H1 (cell line): ENCODE results near the gene VSX1. TPM values are rescaled to one million over a fixed set of nuclear protein-coding genes. Genes with fewer than 3 reads are reported as not detected.

Experiments
- CTCF ChIA-PET: fragments of 300-600 bp; sonication (Branson Sonifier 250); formaldehyde crosslinking; loops from one replicate; lab custom pipeline; 2021; ENCODE audit not compliant: partially characterized antibody; lab: Charles Lee
- POLR2A ChIA-PET: fragments of 300-600 bp; sonication (Branson Sonifier 250); formaldehyde crosslinking; loops from one replicate; lab custom pipeline; 2021; ENCODE audit warnings: inconsistent platforms; ENCODE audit not compliant: partially characterized antibody; lab: Charles Lee
- DNase-seq, 2 experiments: peaks; one replicate each; pipeline versions ENCODE4 v3.0.0 to v3.0.0-alpha.2; 2010 to 2022; ENCODE audit warnings: low spot score in 2 of 2, low read depth in 1 of 2, mixed read lengths in 1 of 2
- FAIRE-seq: peaks from 2 replicates; lab custom pipeline; 2011; peaks lifted over from hg19 to GRCh38; lab: Jason Lieb, UNC
- H2AFZ ChIP-seq: 2 replicates; pipeline ENCODE4 v1.8.1; 2012; ENCODE audit warnings: low read length, inconsistent platforms
- H2AK5ac ChIP-seq: 2 replicates; pipeline ENCODE4 v1.6.1; 2013; ENCODE audit warnings: low read depth, low read length
- H2BK120ac ChIP-seq: replicated peaks from 2 replicates; pipeline ENCODE3; 2013; ENCODE audit warnings: low read depth, low read length, inconsistent platforms
- H2BK12ac ChIP-seq: 2 replicates; pipeline ENCODE4 v1.6.1; 2013; ENCODE audit warnings: low read depth, low read length
- H2BK15ac ChIP-seq: 2 replicates; pipeline ENCODE4 v1.6.1; 2013; ENCODE audit warnings: low read length
- H2BK20ac ChIP-seq: 2 replicates; pipeline ENCODE4 v1.6.1; 2013; ENCODE audit warnings: low read length
- H2BK5ac ChIP-seq: 2 replicates; pipeline ENCODE4 v1.6.1; 2013; ENCODE audit warnings: low read depth, low read length
- H3K14ac ChIP-seq: 2 replicates; pipeline ENCODE4 v1.6.1; 2013; ENCODE audit warnings: inconsistent platforms; ENCODE audit not compliant: insufficient read length
- H3K18ac ChIP-seq: 2 replicates; pipeline ENCODE4 v1.6.1; 2013; ENCODE audit warnings: low read length; ENCODE audit errors: extremely low read depth
- H3K23ac ChIP-seq: 2 replicates; pipeline ENCODE4 v1.6.1; 2013; ENCODE audit warnings: inconsistent platforms; ENCODE audit not compliant: insufficient read length
- H3K23me2 ChIP-seq: 2 replicates; pipeline ENCODE4 v1.6.1; 2013; ENCODE audit warnings: low read depth, low read length
- H3K27ac ChIP-seq: 2 replicates; pipeline ENCODE4 v1.6.1; 2011; ENCODE audit warnings: low read depth, low read length, inconsistent platforms
- H3K27me3 ChIP-seq, 4 experiments: replicated peaks in 1 of 4; 1 replicate in 1 of 4; 2 replicates in 3 of 4; pipeline versions ENCODE4 v1.6.1 to v1.8.1; 2011 to 2013; ENCODE audit warnings: low read length in 3 of 4, mild to moderate bottlenecking in 3 of 4, inconsistent platforms in 2 of 4, mixed read lengths in 2 of 4, moderate library complexity in 1 of 4; ENCODE audit not compliant: control insufficient read depth in 3 of 4, insufficient read depth in 3 of 4; ENCODE audit errors: extremely low read depth in 1 of 4
- H3K36me3 ChIP-seq, 4 experiments: 2 replicates each; pipeline versions ENCODE4 v1.6.1 to v1.8.1; 2011 to 2013; ENCODE audit warnings: mild to moderate bottlenecking in 4 of 4, low read length in 3 of 4, moderate library complexity in 2 of 4, control low read depth in 1 of 4, inconsistent platforms in 1 of 4; ENCODE audit not compliant: insufficient read depth in 4 of 4, control insufficient read depth in 2 of 4
- H3K4ac ChIP-seq: replicated peaks from 2 replicates; pipeline ENCODE3; 2013; ENCODE audit warnings: low read length, low read depth, mixed read lengths, inconsistent platforms; ENCODE audit not compliant: insufficient read length
- H3K4me1 ChIP-seq, 4 experiments: replicated peaks in 1 of 4; 1 replicate in 1 of 4; 2 replicates in 3 of 4; pipeline versions ENCODE4 v1.6.1 to v1.8.1; 2011 to 2013; ENCODE audit warnings: low read length in 3 of 4, inconsistent platforms in 2 of 4, mixed read lengths in 1 of 4; ENCODE audit not compliant: insufficient read depth in 4 of 4, control insufficient read depth in 3 of 4
- H3K4me2 ChIP-seq, 2 experiments: 2 replicates each; pipeline versions ENCODE4 v1.6.1 to v1.8.1; 2011 to 2013; ENCODE audit warnings: low read depth in 2 of 2, low read length in 2 of 2, control low read depth in 1 of 2, inconsistent platforms in 1 of 2, mild to moderate bottlenecking in 1 of 2; ENCODE audit not compliant: insufficient read depth in 1 of 2
- H3K4me3 ChIP-seq, 4 experiments: fragments of 200-600, 300-600 bp in 1 of 4; sonication (generic), shearing (Covaris generic), sonication (Bioruptor Twin) in 1 of 4; 2 replicates each; pipeline versions ENCODE4 v1.5.1 to v1.8.1; 2011 to 2016; ENCODE audit warnings: low read length in 4 of 4, low read depth in 3 of 4, control low read depth in 2 of 4, inconsistent platforms in 2 of 4, mild to moderate bottlenecking in 2 of 4, mixed read lengths in 1 of 4, moderate library complexity in 1 of 4; ENCODE audit not compliant: insufficient read depth in 2 of 4; ENCODE audit errors: extremely low read depth in 1 of 4
- H3K56ac ChIP-seq: replicated peaks from 2 replicates; pipeline ENCODE3; 2013; ENCODE audit warnings: low read depth, mild to moderate bottlenecking, mixed read lengths, low read length, inconsistent platforms; ENCODE audit not compliant: insufficient read length
- H3K79me1 ChIP-seq: 2 replicates; pipeline ENCODE4 v1.6.1; 2013; ENCODE audit warnings: low read depth, low read length, control low read depth
- H3K79me2 ChIP-seq, 2 experiments: 2 replicates each; pipeline versions ENCODE4 v1.6.1 to v1.8.1; 2012 to 2013; ENCODE audit warnings: low read length in 2 of 2, mild to moderate bottlenecking in 2 of 2, inconsistent platforms in 1 of 2; ENCODE audit not compliant: insufficient read depth in 2 of 2, control insufficient read depth in 1 of 2
- H3K9ac ChIP-seq, 4 experiments: replicated peaks in 1 of 4; 1 replicate in 1 of 4; 2 replicates in 3 of 4; pipeline versions ENCODE4 v1.6.1 to v1.8.1; 2011 to 2013; ENCODE audit warnings: low read depth in 3 of 4, low read length in 3 of 4, control low read depth in 2 of 4, mild to moderate bottlenecking in 2 of 4, moderate library complexity in 2 of 4, inconsistent platforms in 1 of 4; ENCODE audit errors: extremely low read depth in 1 of 4
- H3K9me3 ChIP-seq, 2 experiments: 2 replicates each; pipeline versions ENCODE4 v1.6.1 to v1.8.1; 2012 to 2013; ENCODE audit warnings: mild to moderate bottlenecking in 2 of 2, moderate library complexity in 2 of 2, control low read depth in 1 of 2, inconsistent platforms in 1 of 2, low read depth in 1 of 2, low read length in 1 of 2, mixed read lengths in 1 of 2; ENCODE audit not compliant: insufficient read depth in 2 of 2
- H4K20me1 ChIP-seq, 2 experiments: replicated peaks in 1 of 2; 2 replicates each; pipeline versions ENCODE3 to v1.8.1; 2011 to 2013; ENCODE audit warnings: inconsistent platforms in 2 of 2, low read length in 2 of 2, mild to moderate bottlenecking in 1 of 2; ENCODE audit not compliant: insufficient read depth in 2 of 2, control insufficient read depth in 1 of 2
- H4K5ac ChIP-seq: 2 replicates; pipeline ENCODE4 v1.6.1; 2013; ENCODE audit warnings: low read length, low read depth, mixed read lengths, inconsistent platforms; ENCODE audit not compliant: insufficient read length
- H4K8ac ChIP-seq: 2 replicates; pipeline ENCODE4 v1.8.0; 2013; ENCODE audit warnings: mild to moderate bottlenecking, moderate library complexity, low read length, inconsistent platforms; ENCODE audit not compliant: insufficient read depth; ENCODE audit errors: extremely low read depth
- H4K91ac ChIP-seq: replicated peaks from 2 replicates; pipeline ENCODE3; 2013; ENCODE audit warnings: low read length, mixed read lengths, inconsistent platforms; ENCODE audit not compliant: insufficient read length
- ASH2L ChIP-seq: fragments of 200-600, 300-600 bp; sonication (generic); IDR thresholded peaks from one replicate; pipeline ENCODE4 v1.7.1; 2017; ENCODE audit warnings: low read length
- EZH2 ChIP-seq: fragments of 200-600 bp; sonication (generic); IDR thresholded peaks from 2 replicates; pipeline ENCODE4 v1.7.1; 2012; ENCODE audit warnings: low read depth, mild to moderate bottlenecking, moderate library complexity, low read length, inconsistent platforms; ENCODE audit not compliant: severe bottlenecking
- GABPA ChIP-seq: IDR thresholded peaks from 2 replicates; pipeline ENCODE4 v1.6.1; 2011; ENCODE audit warnings: mild to moderate bottlenecking, low read length, moderate library complexity, borderline replicate concordance; ENCODE audit not compliant: insufficient read depth
- GTF2F1 ChIP-seq: IDR thresholded peaks from 2 replicates; pipeline ENCODE4 v1.6.1; 2012; ENCODE audit warnings: low read depth, low read length, improper control_type of control experiment, borderline replicate concordance
- JUND ChIP-seq: IDR thresholded peaks from 2 replicates; pipeline ENCODE4 v1.6.1; 2011; ENCODE audit warnings: mild to moderate bottlenecking, improper control_type of control experiment, low read length
- KDM5A ChIP-seq: fragments of 200-600 bp; IDR thresholded peaks from 2 replicates; pipeline ENCODE4 v1.7.1; 2012; ENCODE audit warnings: mild to moderate bottlenecking, low read length, inconsistent platforms, mixed read lengths
- MAFK ChIP-seq: IDR thresholded peaks from 2 replicates; pipeline ENCODE4 v1.6.1; 2012; ENCODE audit warnings: low read depth, mild to moderate bottlenecking, improper control_type of control experiment, low read length
- RNF2 ChIP-seq: fragments of 200-900, 300-1000 bp; sonication (generic); IDR thresholded peaks from 2 replicates; pipeline ENCODE4 v1.7.1; 2016; ENCODE audit warnings: borderline replicate concordance, low read depth, mild to moderate bottlenecking, antibody characterized with exemption, low read length; ENCODE audit not compliant: poor library complexity, severe bottlenecking; ENCODE audit errors: missing control alignments
- RXRA ChIP-seq: IDR thresholded peaks from 2 replicates; pipeline ENCODE4 v1.6.1; 2011; ENCODE audit warnings: low read depth, mild to moderate bottlenecking, low read length, moderate library complexity; ENCODE audit not compliant: insufficient read depth
- SIX5 ChIP-seq: IDR thresholded peaks from 2 replicates; pipeline ENCODE4 v1.6.1; 2011; ENCODE audit warnings: mild to moderate bottlenecking, low read depth, low read length
- TAF1 ChIP-seq: IDR thresholded peaks from 2 replicates; pipeline ENCODE4 v1.6.1; 2011; ENCODE audit warnings: mild to moderate bottlenecking, low read depth, low read length
- WGBS, 2 experiments: shearing (Covaris generic) in 1 of 2; methylation state at CpG; one replicate each; pipeline versions ENCODE4 v1.1.6 to v1.1.7; 2013 to 2015; ENCODE audit warnings: low lambda C conversion rate in 2 of 2, mixed read lengths in 2 of 2, inconsistent platforms in 1 of 2, low coverage in 1 of 2, missing lambda C conversion rate in 1 of 2; ENCODE audit not compliant: insufficient replicate concordance in 2 of 2, insufficient coverage in 1 of 2, insufficient read length in 1 of 2; ENCODE audit errors: extremely low coverage in 1 of 2, missing lambda C conversion rate in 1 of 2; 5-methylcytosine and 5-hydroxymethylcytosine counted together
- polyA plus RNA-seq, 7 experiments: library from polyadenylated mRNA; depleted of rRNA in 3 of 7; stranded (reverse) in 5 of 7; unstranded in 2 of 7; fragments of >200 nt in 5 of 7; fragments of 200-250 nt in 2 of 7; gene quantifications; 1 replicate in 5 of 7; 2 replicates in 1 of 7; 4 replicates in 1 of 7; pipeline versions ENCODE4 v1.2.1 to v1.2.3, GENCODE V29; 2011 to 2013; ENCODE audit warnings: missing spikeins in 2 of 7, mixed read lengths in 2 of 7
- total RNA-seq: library from RNA; stranded (reverse); fragmentation: NEBNext Ultra II Directional; extraction: Animal tissue kit (Norgen Biotek cat#: 25700); gene quantifications from 2 replicates; pipeline ENCODE4 v1.2.1, GENCODE V29; 2021

VSX1 gene
- total and polyA plus RNA-seq, 2 of the 8 experiments (the other 6 are each of a cell fraction or from before 2014, with no cell fraction given): 0.14 TPM; not detected in 1

- H3K27ac ChIP-seq: no peak overlapping the region
- peak overlapping the region in 1 of 4 experiments; percentile 64; a peak in 2 of 8 replicates for H3K4me3 ChIP-seq
- POLR2A ChIA-PET: no interaction called here
- H4K20me1 ChIP-seq: no peaks in the 10 kb centered on the region
- H4K91ac ChIP-seq: no peak overlapping the region
- H3K9ac ChIP-seq: no peak overlapping the region
- no peaks in the 10 kb centered on the region; a peak in 1 of 4 replicates for H3K9me3 ChIP-seq
- H3K14ac ChIP-seq: no peak overlapping the region
- 55% methylated on average over 20 of the region's 20 CpGs; no CpG with 5 or more reads in 1 of the 2 experiments for WGBS, 2 experiments
- H4K5ac ChIP-seq: no peak overlapping the region
- H2AFZ ChIP-seq: peak overlapping the region; percentile 43; the same call in 1 of the 2 replicates
- no peak overlapping the region for H3K56ac ChIP-seq
- 0 out of 2 replicates have a peak overlapping the region, but pooled peaks have one; percentile 70 for H4K8ac ChIP-seq
- H2BK15ac ChIP-seq: no peak overlapping the region
- H3K4me2 ChIP-seq: peak overlapping the region; percentile 70 to 73
- no peak overlapping the region for H2AK5ac ChIP-seq
- H2BK20ac ChIP-seq: no peak overlapping the region
- no peak overlapping the region for H3K18ac ChIP-seq
- no peaks in the 10 kb centered on the region for H3K79me1 ChIP-seq
- H3K27me3 ChIP-seq: peaks cover 21 to 73% (median 60%) of the 10 kb centered on the region in 4 experiments
- FAIRE-seq: no peak
- H2BK5ac ChIP-seq: no peak overlapping the region
- peaks cover 0 to 12% (median 4%) of the 10 kb centered on the region in 4 experiments; a peak in 5 of 7 replicates for H3K4me1 ChIP-seq
- CTCF ChIA-PET: interaction anchor here (0.6 to 9.1 kb wide), 11 partner anchors 19 to 187 kb away, joined by 3 to 121 read pairs (median 4); no protein-coding TSS in a partner anchor
- H3K4ac ChIP-seq: no peak overlapping the region
- H3K23ac ChIP-seq: no peak overlapping the region
- H2BK12ac ChIP-seq: peak overlapping the region; percentile 54; the same call in 1 of the 2 replicates
- no peaks in the 10 kb centered on the region for H3K79me2 ChIP-seq
- no peaks in the 10 kb centered on the region for H3K36me3 ChIP-seq
- no peak overlapping the region for H2BK120ac ChIP-seq
- H3K23me2 ChIP-seq: peaks cover 13% of the 10 kb centered on the region; the same call in 1 of the 2 replicates
- DNase-seq: no peak
- TF ChIP-seq EZH2 (no peak), GTF2F1 (no peak), TAF1 (no peak), RXRA (no peak), RNF2 (no peak), KDM5A (no peak), ASH2L (no peak), MAFK (no peak), JUND (no peak), SIX5 (no peak), GABPA (no peak)
Measured at GRCh38 chr20:25058847-25059810, 22.8 kb downstream of the VSX1 start.
